H1 (cell line): ENCODE data around the gene PLCB1. TPM values are rescaled to one million over a fixed set of nuclear protein-coding genes. Genes with fewer than 3 reads are reported as not detected.

Source experiments
- CHD7 ChIP-seq: fragments of 300-600 bp; sonication (generic); IDR thresholded peaks from 2 replicates; pipeline ENCODE4 v1.7.1; 2012; ENCODE audit warnings: low read length, moderate library complexity, mild to moderate bottlenecking, inconsistent platforms; ENCODE audit not compliant: insufficient replicate concordance
- RAD21 ChIP-seq, 2 experiments: IDR thresholded peaks in 1 of 2; conservative IDR thresholded peaks in 1 of 2; 2 replicates each; pipeline ENCODE4 v1.6.1; 2011; ENCODE audit warnings: low read depth in 2 of 2, low read length in 2 of 2, improper control_type of control experiment in 1 of 2, inconsistent platforms in 1 of 2, mild to moderate bottlenecking in 1 of 2, moderate library complexity in 1 of 2
- SIN3A ChIP-seq, 2 experiments: IDR thresholded peaks in 1 of 2; conservative IDR thresholded peaks in 1 of 2; 2 replicates each; pipeline ENCODE4 v1.6.1; 2011 to 2012; ENCODE audit warnings: low read length in 2 of 2, improper control_type of control experiment in 1 of 2, low read depth in 1 of 2, mild to moderate bottlenecking in 1 of 2
- SIRT6 ChIP-seq: IDR thresholded peaks from one replicate; pipeline ENCODE4 v1.7.1; 2012; ENCODE audit warnings: low read length, inconsistent platforms
- polyA plus RNA-seq, 7 experiments: library from polyadenylated mRNA; depleted of rRNA in 3 of 7; stranded (reverse) in 5 of 7; unstranded in 2 of 7; fragments of >200 nt in 5 of 7; fragments of 200-250 nt in 2 of 7; gene quantifications; 1 replicate in 5 of 7; 2 replicates in 1 of 7; 4 replicates in 1 of 7; pipeline versions ENCODE4 v1.2.1 to v1.2.3, GENCODE V29; 2011 to 2013; ENCODE audit warnings: missing spikeins in 2 of 7, mixed read lengths in 2 of 7
- total RNA-seq: library from RNA; stranded (reverse); fragmentation: NEBNext Ultra II Directional; extraction: Animal tissue kit (Norgen Biotek cat#: 25700); gene quantifications from 2 replicates; pipeline ENCODE4 v1.2.1, GENCODE V29; 2021

Gene PLCB1
- total and polyA plus RNA-seq, 2 of the 8 experiments (the other 6 are each of a cell fraction or from before 2014, with no cell fraction given), result 2.6 to 9.1 TPM

DNA sequence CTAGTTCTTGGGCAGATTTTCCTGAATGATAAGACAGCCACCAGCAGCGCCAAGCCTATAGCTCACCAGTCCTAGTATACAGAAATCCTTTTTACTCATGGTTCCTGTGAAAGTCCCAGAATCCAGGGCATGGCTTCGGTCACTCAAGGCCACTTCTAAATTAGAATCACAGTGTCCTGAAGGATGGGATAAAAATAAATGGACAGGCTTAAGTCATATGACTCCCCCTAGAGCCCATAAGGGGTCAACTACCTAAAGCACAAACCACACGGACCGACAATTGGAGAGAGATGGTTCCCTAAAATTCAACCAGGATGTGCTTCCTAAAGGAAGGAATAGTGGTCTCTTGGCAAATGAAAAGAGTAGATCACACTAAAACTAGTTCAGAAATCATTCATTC is 532.7 kb downstream of the PLCB1 start (continued):
- TF ChIP-seq CHD7, result no peak
- no peak for TF ChIP-seq SIN3A (conservative IDR thresholded peaks at IDR 0.05 in 1 of 2, IDR thresholded peaks at IDR 0.05 in 1 of 2; ENCODE audit: low read depth in 1 of 2, low read length in 2 of 2)
- TF ChIP-seq RAD21 (IDR thresholded peaks at IDR 0.05 in 1 of 2, conservative IDR thresholded peaks at IDR 0.05 in 1 of 2; ENCODE audit: low read depth in 2 of 2, low read length in 2 of 2), result peak; percentile 49 to 55
- TF ChIP-seq SIRT6, result no peak
- TF ChIP-seq, all 59 proteins: peak for 2
